ENCODE results near the gene FBF1.
"Not testable (repeated sequence)": the region's sequence is repeated elsewhere in the genome, so short reads cannot be mapped to it uniquely, and the experiment has no call there.

Gene FBF1

DNA sequence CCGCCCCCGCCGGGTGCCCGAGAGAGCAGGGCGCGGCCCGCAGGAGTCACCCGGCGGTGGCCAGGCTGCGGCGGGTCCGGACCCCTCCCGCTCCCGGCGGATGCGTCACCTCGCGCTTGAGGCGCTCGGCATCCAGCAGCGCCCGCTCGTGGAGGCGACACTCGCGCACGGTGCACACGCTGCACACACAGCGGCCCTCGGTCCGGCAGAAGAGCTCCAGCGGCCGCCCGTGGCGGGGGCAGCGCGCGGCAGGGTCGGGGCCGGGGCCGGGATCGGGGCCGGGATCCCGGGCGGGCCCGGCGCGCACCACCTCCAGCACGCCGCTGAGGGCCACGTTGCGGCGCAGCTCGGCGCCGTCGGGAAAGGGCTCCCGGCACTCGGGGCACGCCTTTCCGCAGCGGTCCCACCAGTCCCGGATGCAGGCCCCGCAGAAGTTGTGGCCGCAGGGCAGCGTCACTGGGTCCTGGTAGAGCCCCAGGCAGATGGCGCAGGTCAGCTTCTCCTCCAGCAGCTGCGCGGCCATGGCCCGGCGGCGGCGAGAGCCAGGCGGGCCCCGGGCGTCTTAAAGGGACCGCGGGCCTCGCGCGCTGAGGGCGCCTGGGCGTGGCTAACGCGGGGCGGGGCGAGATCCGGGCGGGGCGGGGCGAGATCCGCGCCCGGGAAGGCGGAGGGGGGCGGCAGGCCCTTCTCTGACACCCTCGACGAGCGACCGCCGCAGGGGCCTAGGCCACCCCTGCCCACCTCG lies 44.3 kb downstream of the FBF1 start, which contains the start of gene TRIM65:
TSS of gene TRIM65 (minus strand) at position 537 of the 745 bp plus-strand sequence. CDS start at position 523, 14 bp downstream.
- DNase-seq (ENCODE audit: low spot score), result peak; percentile 78

GRCh38 chr17:75895370-75896155 lies 45.3 kb downstream of the FBF1 start:
- DNase-seq (ENCODE audit: low spot score), result peak; percentile 35

GRCh38 chr17:75894049-75894733 lies 46.7 kb downstream of the FBF1 start:
- DNase-seq (ENCODE audit: low spot score), result no peak

DNA sequence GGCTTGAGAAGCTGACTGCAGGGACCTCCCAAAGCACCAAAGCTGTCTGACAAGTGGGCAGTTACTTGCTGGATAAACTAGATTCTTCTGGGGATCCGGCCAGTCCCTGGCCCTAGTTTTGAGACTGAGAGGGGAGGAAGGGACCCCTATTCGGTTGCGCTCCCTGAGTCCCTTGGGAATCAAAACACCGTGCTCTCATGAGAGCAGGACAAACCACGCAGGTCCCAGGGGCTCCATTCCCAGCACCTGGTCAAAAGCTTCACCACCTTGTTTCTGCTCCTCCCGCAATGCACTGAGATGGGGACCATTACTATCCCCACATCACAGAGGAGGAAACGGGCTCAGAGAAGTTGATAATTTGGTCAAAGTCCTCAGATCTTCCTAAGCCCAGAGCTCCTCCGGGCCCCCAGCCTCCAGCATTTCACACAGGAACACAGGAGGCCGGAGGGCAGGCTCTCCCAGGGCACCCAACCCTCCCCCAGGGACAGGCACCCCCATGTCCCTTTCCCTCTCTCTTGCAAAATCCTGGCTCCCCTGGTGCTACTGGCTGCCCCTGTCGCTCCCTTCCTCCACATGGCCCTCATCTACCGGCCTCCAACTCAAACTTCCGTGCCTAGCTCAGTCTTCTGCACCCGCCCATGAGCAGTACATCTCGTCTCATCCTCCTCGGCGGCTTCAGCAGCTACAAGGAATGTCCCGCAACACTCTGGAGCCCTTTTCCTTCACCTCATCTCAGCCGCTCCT lies 47.4 kb downstream of the FBF1 start:
- DNase-seq (ENCODE audit: low spot score), result no peak

GRCh38 chr17:75892556-75893224 lies 48.2 kb downstream of the FBF1 start:
- DNase-seq (ENCODE audit: low spot score), result no peak

- DNase-seq (ENCODE audit: low spot score), result no peak
These were observed 49.0 kb downstream of the FBF1 start for GRCh38 chr17:75891605-75892555.

- no peak for DNase-seq (ENCODE audit: low spot score)
These were observed 49.7 kb downstream of the FBF1 start for GRCh38 chr17:75891022-75891604.

- DNase-seq (ENCODE audit: low spot score), result no peak
These were observed 51.4 kb downstream of the FBF1 start for GRCh38 chr17:75889454-75889853.

- DNase-seq (ENCODE audit: low spot score), result no peak
These were observed 52.4 kb downstream of the FBF1 start for GRCh38 chr17:75888484-75888883.

DNA sequence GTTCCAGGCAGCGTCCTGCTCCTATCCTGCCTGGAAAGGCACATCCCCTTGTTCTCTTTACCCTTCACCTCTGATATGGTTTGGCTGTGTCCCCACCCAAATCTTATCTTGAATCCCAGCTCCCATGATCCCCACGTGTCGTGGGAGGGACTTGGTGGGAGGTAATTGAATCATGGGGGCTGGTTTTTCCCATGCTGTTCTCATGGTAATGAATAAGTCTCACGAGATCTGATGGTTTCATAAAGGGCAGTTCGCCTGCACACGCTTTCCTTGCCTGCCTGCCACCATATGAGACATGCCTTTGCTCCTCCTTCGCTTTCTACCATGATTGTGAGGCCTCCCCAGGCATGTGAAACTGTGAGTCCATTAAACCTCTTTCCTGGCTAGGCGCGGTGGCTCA lies 55.0 kb downstream of the FBF1 start:
- DNase-seq (ENCODE audit: low spot score), result not testable (repeated sequence)

DNA sequence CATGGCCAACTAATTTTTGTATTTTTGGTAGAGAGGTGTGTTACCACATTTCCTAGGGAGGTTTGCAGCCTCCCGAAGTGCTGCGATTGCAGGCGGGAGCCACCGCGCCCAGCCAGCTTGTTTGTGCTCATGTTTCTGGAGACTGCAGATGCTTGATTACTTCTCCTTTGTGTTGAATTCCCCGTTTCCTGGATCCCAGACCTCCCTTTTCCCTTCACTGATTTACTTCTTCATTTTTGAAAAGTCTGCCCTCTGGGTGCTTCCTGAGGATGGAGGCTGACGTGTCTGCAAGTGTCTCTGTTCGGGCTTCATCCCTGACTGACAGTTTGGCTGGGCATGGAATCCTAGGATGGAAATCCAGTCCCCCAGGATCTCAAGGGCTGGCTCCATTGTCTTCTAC lies 55.4 kb downstream of the FBF1 start:
- no peak for DNase-seq (ENCODE audit: low spot score)

- no peak for DNase-seq (ENCODE audit: low spot score)
These were observed 59.0 kb downstream of the FBF1 start for GRCh38 chr17:75881678-75882454.

- no peak for DNase-seq (ENCODE audit: low spot score)
These were observed 60.6 kb downstream of the FBF1 start for GRCh38 chr17:75880266-75880665.

DNA sequence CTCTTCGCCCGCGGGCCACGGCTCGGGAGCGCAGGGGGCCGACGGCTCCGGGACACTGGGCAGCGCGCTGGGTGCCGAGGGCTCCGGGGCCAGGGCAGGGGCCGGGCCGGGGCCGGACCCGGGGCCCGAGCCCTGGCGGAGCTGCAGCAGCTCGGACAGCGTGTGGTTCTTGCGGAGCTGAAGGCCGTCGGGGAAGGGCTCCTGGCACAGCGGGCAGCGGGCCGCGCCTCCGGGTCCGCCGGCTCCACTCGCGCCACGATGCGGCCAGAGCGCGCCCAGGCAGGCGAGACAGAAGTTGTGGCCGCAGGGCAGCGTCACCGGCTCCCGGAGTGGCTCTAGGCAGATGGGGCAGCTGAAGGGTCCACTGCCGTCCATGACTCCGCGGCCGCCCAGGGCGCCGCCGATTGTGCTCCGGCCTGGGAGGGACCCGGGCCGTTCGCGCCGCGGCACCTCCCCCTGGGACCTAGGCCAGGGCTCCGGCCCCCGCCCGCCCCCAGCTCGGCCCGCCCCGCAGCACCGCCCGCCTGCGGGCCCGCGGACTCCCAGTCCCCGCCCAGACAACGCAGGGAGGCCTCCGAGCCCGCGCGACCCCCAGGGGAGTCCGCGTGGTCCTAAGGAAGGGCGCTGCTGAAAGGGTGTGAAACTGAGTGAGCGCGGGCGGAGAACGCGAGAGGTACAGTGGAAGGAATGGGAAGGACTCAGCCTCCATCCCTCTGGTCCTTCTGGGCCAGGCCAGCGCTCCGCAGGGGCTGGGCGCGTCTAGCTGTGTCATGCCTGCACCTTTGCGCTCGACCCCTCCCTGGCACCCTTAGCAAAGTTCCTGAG lies 62.5 kb downstream of the FBF1 start, which contains the start of gene TRIM47:
TSS of gene TRIM47 (minus strand) at position 408 of the 825 bp plus-strand sequence. CDS start at position 375, 33 bp downstream.
- no peak for DNase-seq (ENCODE audit: low spot score)

DNA sequence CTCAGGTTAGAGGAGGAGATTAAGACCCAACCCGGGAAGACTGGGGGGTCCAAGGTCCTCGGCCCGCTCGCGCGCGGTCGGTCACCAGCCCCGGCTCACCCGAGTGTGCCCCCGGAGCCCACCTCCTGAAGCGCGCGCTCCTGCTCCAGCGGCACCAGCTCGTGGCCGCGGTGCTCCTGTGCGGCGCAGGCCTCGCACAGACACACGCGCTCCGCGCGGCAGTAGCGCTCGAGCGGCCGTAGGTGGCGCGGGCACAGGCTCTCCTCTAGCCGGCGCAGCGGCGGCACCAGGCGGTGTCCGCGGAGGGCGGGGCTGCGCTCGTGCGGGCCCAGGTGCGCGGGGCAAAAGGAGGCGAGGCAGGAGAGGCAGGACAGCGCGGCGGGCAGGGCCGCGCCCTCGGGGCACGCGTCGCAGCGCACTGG lies 63.1 kb downstream of the FBF1 start:
- peak; percentile 70 for DNase-seq (ENCODE audit: low spot score)

DNA sequence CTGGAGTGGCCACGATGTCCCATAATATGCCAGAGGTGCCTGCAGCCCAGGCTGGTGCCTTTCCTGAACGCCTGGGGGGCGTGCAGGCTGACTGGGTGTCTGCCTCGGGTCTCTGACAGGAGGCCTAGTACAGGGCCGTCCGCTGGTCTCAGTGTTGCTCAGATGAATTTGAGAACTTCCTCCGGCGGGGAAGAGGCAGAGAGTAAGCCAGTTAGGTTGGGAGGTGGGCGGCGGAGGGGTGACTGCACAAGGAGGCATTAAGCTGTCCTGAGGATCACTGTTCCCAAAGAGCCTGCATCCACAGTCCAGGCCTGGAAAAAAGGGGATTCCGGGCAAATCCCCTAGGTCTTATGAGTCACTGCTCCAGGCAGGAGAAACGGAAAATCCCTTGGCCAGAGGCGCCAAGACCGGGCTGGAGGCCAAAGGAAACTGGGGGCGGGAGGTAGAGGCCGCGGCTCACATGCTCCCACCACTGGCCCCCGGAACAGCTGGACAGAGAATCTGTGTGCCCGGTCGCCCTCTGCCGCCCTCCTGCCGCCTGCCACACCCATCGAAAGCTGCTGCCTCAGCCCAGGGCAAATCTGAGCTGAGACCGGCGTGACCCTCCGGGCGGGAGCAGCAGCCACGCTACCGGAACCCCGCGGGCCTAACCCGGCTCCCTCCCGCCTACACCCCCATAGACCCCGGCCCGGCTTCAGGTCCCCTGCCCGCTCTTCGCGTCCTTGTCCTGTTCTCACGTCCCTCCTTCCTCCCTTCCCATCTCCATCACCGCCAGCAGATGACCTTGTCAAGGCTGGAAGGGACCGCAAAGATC lies 63.7 kb downstream of the FBF1 start:
- peak; percentile 45 for DNase-seq (ENCODE audit: low spot score)
